ENCODE data around the gene TRAPPC2.
"Not testable (repeated sequence)": the region's sequence is repeated elsewhere in the genome, so short reads cannot be mapped to it uniquely, and the experiment has no call there.

TRAPPC2 gene

GRCh38 chrX:13688384-13688957, 45.9 kb downstream of the TRAPPC2 start:
- DNase-seq (ENCODE audit: low read depth) = no peak
- TF ChIP-seq CTCF (conservative IDR thresholded peaks at IDR 0.05; ENCODE audit: low read depth, low read length) = no peak
- H3K4me3 ChIP-seq (ENCODE audit: low read depth, low read length) = peak overlapping the region; percentile 77

- no peak for TF ChIP-seq CTCF (conservative IDR thresholded peaks at IDR 0.05; ENCODE audit: low read depth, low read length)
Observed at GRCh38 chrX:13687203-13687602, 47.2 kb downstream of the TRAPPC2 start.

GRCh38 chrX:13685126-13685763, 49.2 kb downstream of the TRAPPC2 start:
- DNase-seq (ENCODE audit: low read depth) = peak; percentile 29
- no peak overlapping the region for H3K4me3 ChIP-seq (ENCODE audit: low read depth, low read length)
- no peak for TF ChIP-seq CTCF (conservative IDR thresholded peaks at IDR 0.05; ENCODE audit: low read depth, low read length)

More at GRCh38 chrX:13687203-13687602, 47.2 kb downstream of the TRAPPC2 start:
- H3K4me3 ChIP-seq (ENCODE audit: low read depth, low read length) = no peak overlapping the region
- no peak for DNase-seq (ENCODE audit: low read depth)

- no peak for DNase-seq (ENCODE audit: low read depth)
- no peak overlapping the region for H3K4me3 ChIP-seq (ENCODE audit: low read depth, low read length)
- no peak for TF ChIP-seq CTCF (conservative IDR thresholded peaks at IDR 0.05; ENCODE audit: low read depth, low read length)
Observed at GRCh38 chrX:13684361-13684760, 50.1 kb downstream of the TRAPPC2 start.

GRCh38 chrX:13681595-13681994, 52.8 kb downstream of the TRAPPC2 start:
- DNase-seq (ENCODE audit: low read depth) = no peak
- no peak overlapping the region for H3K4me3 ChIP-seq (ENCODE audit: low read depth, low read length)
- TF ChIP-seq CTCF (conservative IDR thresholded peaks at IDR 0.05; ENCODE audit: low read depth, low read length) = no peak

GRCh38 chrX:13679700-13680099, 54.7 kb downstream of the TRAPPC2 start:
- not testable (repeated sequence) for DNase-seq (ENCODE audit: low read depth); H3K4me3 ChIP-seq (ENCODE audit: low read depth, low read length)

GRCh38 chrX:13676885-13677284, 57.5 kb downstream of the TRAPPC2 start:
- no peak for DNase-seq (ENCODE audit: low read depth)
- no peak for TF ChIP-seq CTCF (conservative IDR thresholded peaks at IDR 0.05; ENCODE audit: low read depth, low read length)
- no peak overlapping the region for H3K4me3 ChIP-seq (ENCODE audit: low read depth, low read length)

Data from choroid plexus epithelial cell (primary cell).